NCI-H1436 (cell line): ENCODE data around the gene COL23A1.

Experiments used
- DNase-seq: peaks from one replicate; lab custom pipeline; 2025; lab: John Stamatoyannopoulos, UW

The COL23A1 gene

GRCh38 chr5:178475422-178475821 is 114.8 kb downstream of the COL23A1 start:
- no peak for DNase-seq

DNA sequence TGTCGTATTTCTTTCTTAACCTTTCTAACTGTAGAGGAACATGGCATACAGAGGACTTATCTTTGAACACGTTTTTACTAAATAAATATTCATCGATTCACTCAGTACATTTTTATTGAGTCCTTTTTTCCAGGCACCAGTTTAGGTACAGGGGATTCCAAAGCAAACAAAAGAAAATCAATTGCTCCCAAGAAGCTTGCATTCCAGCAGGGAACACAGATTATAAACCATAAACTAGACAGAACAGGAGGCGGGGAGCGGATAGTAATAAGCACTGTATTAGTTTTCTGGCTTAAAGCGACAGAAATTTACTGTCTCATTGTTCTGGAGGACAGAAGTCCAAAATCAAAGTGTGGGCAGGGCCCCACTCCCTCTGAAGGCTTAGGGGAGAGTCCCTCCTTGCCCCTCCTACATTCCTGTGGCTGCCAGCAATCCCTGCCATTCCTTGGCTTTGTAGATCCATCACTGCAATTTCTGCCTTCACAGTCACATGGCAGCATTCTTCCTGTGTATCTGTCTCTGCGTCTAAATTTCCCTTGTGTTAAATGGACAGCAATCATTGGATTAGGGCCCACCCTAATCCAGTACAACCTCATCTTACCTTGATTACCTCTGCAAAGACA is 115.5 kb downstream of the COL23A1 start:
- no peak for DNase-seq

DNA sequence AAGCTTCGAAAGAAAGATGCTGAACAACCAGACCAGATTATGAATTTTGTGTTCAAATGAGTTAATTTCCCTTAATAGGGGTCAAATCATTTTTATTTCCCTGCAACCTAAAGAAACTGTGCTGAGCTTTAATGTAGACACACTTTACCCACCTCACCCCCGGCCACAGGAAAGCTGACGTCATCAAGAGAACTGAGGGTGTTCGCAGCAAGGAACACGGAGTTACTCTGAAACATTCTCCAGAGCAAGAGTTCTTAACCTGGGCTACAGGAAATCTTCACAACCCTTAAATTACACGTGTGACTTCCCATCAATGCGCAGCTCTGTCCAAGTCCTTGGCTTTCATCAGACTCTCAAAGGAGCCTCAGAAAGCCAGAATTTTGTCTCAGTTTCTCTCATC is 116.3 kb downstream of the COL23A1 start:
- DNase-seq: no peak

- no peak for DNase-seq
Measured at GRCh38 chr5:178472138-178472537, 118.1 kb downstream of the COL23A1 start.

- no peak for DNase-seq
Measured at GRCh38 chr5:178471711-178472110, 118.5 kb downstream of the COL23A1 start.

DNA sequence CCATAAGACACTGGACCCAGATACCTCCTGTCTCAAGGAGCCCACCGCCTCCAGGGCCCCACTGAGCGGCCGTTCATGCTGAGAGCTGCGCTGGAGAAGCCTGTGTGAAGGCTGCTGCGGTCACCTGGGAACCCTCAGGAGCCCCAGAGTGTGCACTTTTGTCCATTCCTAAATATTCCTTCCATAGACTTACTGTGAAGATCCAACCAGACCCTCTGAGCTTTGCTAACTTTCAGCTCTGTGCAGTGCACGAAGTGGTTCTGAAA is 119.5 kb downstream of the COL23A1 start:
- no peak for DNase-seq

GRCh38 chr5:178469975-178470759 is 120.0 kb downstream of the COL23A1 start:
- DNase-seq: no peak

DNA sequence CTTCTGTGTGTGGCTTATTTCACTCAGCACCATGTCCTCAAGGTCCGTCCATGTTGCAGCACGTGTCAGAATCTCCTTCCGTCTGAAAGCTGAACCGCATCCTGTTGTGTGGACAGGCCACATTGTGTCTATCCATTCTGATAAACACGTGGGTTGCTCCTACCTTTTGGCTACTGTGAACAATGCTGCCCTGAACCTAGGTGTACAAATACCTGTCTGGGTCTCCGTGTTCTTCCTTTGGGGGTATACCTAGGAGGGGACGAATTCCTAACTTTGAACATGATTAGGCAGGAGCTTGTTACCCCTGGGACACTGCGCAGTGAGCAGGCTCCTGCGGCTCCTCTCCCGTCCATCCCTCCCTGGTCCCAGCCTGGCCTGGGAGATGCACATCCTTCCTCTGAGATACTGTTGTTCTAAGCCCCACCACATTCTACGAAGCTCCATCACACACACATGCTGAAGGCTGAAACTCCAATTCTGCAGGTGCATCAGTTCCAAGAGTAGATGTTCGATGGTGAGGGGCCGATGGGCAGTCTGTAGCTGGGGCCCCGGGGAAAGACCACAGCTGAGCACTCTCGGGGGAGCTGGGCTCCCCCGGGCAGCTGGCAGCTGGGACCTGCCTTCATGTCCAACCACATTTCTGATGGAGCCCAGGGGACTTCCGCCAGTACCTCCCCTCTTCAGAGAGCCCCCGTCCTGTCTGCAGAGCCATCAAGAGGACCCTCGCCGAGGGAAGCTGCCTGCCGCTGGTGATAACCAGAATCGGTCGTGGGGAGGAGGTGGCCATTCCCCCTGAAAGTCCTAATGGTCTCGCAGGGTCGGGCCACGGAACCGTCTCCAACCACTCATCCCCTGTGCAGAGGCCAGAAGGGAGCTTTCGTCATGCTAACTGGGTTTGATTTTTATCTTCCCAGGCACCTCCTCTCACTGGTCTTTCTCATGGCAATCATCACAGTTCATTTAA is 120.9 kb downstream of the COL23A1 start:
- no peak for DNase-seq

DNA sequence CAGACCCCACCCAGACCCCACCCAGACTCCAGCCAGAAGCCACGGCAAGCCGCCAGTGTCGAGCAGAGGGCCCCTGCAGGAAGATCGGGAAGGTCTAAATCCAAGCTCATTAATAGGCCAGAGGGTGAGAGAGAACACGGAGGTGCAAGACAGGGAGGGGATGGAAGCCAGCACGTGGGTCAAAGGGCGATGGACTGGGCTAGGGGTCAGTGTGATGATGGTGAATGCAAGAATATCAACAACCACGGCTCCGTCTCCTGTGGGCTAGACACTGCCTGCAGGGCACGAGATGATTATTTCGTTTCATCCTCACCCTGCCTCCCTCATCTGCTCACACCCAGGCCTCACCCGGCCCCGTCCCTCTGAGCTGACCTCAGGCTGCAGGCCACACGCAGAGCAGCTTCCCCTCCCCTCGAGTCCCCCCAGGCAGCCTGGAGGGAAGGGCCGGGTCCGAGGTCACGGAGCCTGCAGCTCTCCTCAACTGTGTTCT is 122.0 kb downstream of the COL23A1 start:
- no peak for DNase-seq

DNA sequence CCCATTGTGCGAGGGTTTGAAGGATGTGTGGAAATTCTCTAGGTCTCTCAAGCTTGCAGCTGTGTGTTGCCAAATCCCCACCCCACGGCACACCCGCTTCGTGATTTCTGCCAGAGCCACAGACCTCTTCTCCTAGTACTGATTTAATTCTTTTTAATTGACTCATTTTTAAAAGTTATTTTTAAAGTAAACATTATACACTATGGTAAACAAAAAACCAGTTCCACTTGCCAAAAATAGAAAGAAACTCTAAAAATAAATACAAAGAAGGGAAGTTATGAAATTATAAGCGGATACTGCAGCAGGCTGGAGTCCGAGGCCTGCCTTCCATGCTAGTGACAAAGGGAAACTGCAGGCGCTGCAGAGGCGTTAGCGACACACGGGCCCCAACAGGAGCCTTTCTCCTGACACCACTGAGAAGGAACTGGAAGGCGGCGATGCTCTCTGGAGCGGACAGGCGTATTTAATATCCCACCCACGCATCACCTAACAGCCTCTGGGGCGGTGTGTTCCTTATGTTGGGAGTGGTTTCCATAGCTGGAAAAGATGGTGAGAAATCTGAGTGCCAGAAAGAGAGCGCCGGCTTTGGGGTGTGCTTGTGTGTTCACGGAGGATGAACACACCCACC is 122.5 kb downstream of the COL23A1 start:
- no peak for DNase-seq

GRCh38 chr5:178467205-178467567 is 123.0 kb downstream of the COL23A1 start:
- no peak for DNase-seq

GRCh38 chr5:178466342-178466741 is 123.9 kb downstream of the COL23A1 start:
- DNase-seq: no peak

DNA sequence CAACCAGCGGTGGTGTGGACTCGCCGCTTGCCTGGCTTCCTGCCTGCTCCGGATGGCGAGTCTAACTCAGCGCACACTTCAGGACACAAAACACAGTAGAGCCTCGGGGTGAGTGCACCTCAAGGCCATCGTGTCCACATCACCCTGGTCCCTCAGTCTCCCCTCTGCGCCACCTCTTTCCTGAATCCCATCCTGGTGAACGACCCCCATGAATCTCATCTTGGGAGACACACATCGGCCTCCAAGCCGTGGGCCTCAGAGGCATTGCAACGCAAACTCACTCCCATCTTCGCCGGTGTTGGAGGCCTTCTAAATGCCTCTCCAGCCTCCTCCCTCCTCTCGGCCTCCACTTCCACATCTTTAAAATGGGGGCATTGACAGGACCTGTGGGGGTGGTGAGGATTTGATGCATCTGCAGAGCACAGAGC is 124.3 kb downstream of the COL23A1 start:
- no peak for DNase-seq

DNA sequence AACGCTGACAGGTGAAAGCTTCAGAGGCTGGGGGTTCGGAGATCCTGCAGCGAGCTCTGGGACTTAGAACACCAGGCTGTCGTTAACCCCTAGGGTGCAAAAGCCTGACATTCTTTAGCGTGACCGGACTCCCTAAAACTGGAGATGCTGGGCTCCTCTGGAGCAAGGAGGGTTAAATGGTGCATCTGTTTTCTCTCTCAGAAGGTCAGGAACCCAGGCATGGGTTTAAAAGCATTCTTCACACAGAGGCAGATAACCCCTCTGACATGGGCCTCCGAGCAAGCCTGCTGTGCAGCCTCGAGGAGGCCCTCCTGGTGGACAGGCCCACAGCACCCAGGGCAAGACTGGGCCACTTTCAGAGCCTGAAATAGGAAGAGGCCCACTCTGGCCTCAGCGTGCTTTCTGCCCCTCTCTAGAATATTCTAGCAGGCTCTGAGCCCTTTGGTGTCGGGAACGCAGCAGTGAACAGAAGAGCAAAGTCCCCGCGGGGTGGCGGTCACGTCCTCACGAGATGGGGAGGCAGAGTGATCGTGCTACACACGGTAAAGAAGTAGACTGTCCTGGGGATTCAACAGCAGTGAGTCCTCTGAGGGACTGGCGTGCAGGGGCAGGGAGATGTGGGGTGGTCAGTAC is 124.8 kb downstream of the COL23A1 start:
- no peak for DNase-seq

- no peak for DNase-seq
Measured at GRCh38 chr5:178464431-178465048, 125.7 kb downstream of the COL23A1 start.

- DNase-seq: no peak
Measured at GRCh38 chr5:178463321-178464155, 126.7 kb downstream of the COL23A1 start.

GRCh38 chr5:178462816-178463215 is 127.4 kb downstream of the COL23A1 start:
- no peak for DNase-seq

- no peak for DNase-seq
Measured at GRCh38 chr5:178462076-178462475, 128.1 kb downstream of the COL23A1 start.

GRCh38 chr5:178461004-178461730 is 129.0 kb downstream of the COL23A1 start:
- no peak for DNase-seq

GRCh38 chr5:178460598-178460997 is 129.6 kb downstream of the COL23A1 start:
- DNase-seq: no peak
